Measurements from ENCODE around the gene PFKFB2.

- TF ChIP-seq CTCF (IDR thresholded peaks at IDR 0.05; ENCODE audit: low read depth, low read length, poor library complexity, severe bottlenecking) (no peak), EZH2phosphoT487 (IDR thresholded peaks at IDR 0.05; ENCODE audit: borderline replicate concordance, low read length) (no peak)
Measured at GRCh38 chr1:207055386-207056001, 2.4 kb downstream of the PFKFB2 start.

All from DOHH2 (cell line).